Ovary (tissue), 9 donors: Measurements from ENCODE around the gene SDF4. TPM values are rescaled to one million over a fixed set of nuclear protein-coding genes. Genes with fewer than 3 reads are reported as not detected.

Experiments used
- DNase-seq, 5 donors: peaks; one replicate each; pipeline ENCODE4 v3.0.0-alpha.2; 2019 to 2020
- H3K27ac ChIP-seq, 2 donors: fragments of 200-600 bp; one replicate each; pipeline versions ENCODE4 v1.5.1 to v1.8.0; 2019 to 2022
- H3K27me3 ChIP-seq: fragments of 200-600 bp; one replicate; pipeline ENCODE4 v1.8.0; 2022
- H3K36me3 ChIP-seq: fragments of 200-600 bp; sonication (generic); one replicate; pipeline ENCODE4 v1.5.1; 2019
- H3K4me1 ChIP-seq: one replicate; pipeline ENCODE4 v1.8.1; 2013; ENCODE audit warnings: mild to moderate bottlenecking, moderate library complexity; ENCODE audit not compliant: insufficient read depth
- H3K4me3 ChIP-seq: fragments of 200-600 bp; sonication (generic); one replicate; pipeline ENCODE4 v1.5.1; 2017
- H3K9me3 ChIP-seq, 2 donors: fragments of 200-600 bp in 1 of 2; sonication (generic) in 1 of 2; one replicate each; pipeline versions ENCODE4 v1.5.1 to v1.8.1; 2013 to 2019; ENCODE audit warnings: mild to moderate bottlenecking in 1 of 2, moderate library complexity in 1 of 2
- EP300 ChIP-seq: sonication (generic); formaldehyde crosslinking; IDR thresholded peaks from one replicate; pipeline ENCODE4 v1.6.1; 2017; ENCODE audit warnings: antibody characterized with exemption
- POLR2A ChIP-seq: fragments of 450-650 bp; IDR thresholded peaks from one replicate; pipeline ENCODE4 v1.6.1; 2017; ENCODE audit warnings: antibody characterized with exemption, mild to moderate bottlenecking, moderate library complexity
- WGBS, 3 donors: extraction: QIAGEN DNeasy Blood & Tissue Kit in 1 of 3; methylation state at CpG; one replicate each; pipeline versions ENCODE4 v1.1.5 to v1.1.7; 2013 to 2017; 5-methylcytosine and 5-hydroxymethylcytosine counted together
- intact Hi-C, 4 donors: fragments of 100-400 bp; cut with DNase I; formaldehyde crosslinking; loops; one replicate each; pipeline versions ENCODE4 v1.11.0 to v1.15.1; 2022 to 2023
- microRNA counts: library from miRNA; unstranded; fragments of <30 nt; microRNA quantifications from one replicate; lab custom pipeline; 2016
- microRNA-seq, 3 donors: library from miRNA; unstranded; fragments of <30 nt; microRNA quantifications; one replicate each; pipeline versions ENCODE4 to v1.2.0, GENCODE V29; 2019 to 2020
- polyA plus RNA-seq, 2 donors: library from polyadenylated mRNA; stranded (reverse); fragments of 200-250 nt in 1 of 2; fragments of 350-450 nt in 1 of 2; fragmentation: Illumina TruSeq in 1 of 2; extraction: RNeasy Lipid Tissue Mini Kit (QIAGEN cat#74804) in 1 of 2; gene quantifications; one replicate each; pipeline ENCODE4 v1.2.3, GENCODE V29; 2013 to 2014
- small RNA-seq: library from RNA; depleted of rRNA; stranded (forward); fragments of <200 nt; gene quantifications from one replicate; pipeline ENCODE3, GENCODE V24; 2016
- total RNA-seq, 7 donors: library from RNA; depleted of rRNA in 2 of 7; stranded (reverse); fragments of >200 nt in 2 of 7; fragmentation: NEBNext Ultra II Directional in 3 of 7; extraction: Animal tissue kit (Norgen Biotek cat#: 25700) in 3 of 7; gene quantifications; one replicate each; pipeline versions ENCODE4 v1.1.0 to v1.2.4, GENCODE V29; 2016 to 2023
- TF ChIP-seq, protein P1 (sequence below), 3 donors: fragments of 450-650 bp in 2 of 3; fragments of 200-600 bp in 1 of 3; IDR thresholded peaks; one replicate each; pipeline versions ENCODE4 v1.5.1 to v1.8.0; 2016 to 2022; ENCODE audit warnings: antibody characterized with exemption in 3 of 3, mild to moderate bottlenecking in 1 of 3
- donor health status: DM: no; HTN: no; CAD: no; lungs with moderate emphysema.
- donor health status: DM: no; HTN: no; CAD: no.
- donor health status: Bipolar disorder and iron deficiency.
- donor health status: DM: yes; HTN: yes; CAD: no.
- donor health status: DM: no; HTN: no; CAD: no.
- donor health status: DM: yes; HTN: yes; CAD: no.

The SDF4 gene
- total and polyA plus RNA-seq, 9 donors, result 32.5 to 145 (median 116) TPM

DNA sequence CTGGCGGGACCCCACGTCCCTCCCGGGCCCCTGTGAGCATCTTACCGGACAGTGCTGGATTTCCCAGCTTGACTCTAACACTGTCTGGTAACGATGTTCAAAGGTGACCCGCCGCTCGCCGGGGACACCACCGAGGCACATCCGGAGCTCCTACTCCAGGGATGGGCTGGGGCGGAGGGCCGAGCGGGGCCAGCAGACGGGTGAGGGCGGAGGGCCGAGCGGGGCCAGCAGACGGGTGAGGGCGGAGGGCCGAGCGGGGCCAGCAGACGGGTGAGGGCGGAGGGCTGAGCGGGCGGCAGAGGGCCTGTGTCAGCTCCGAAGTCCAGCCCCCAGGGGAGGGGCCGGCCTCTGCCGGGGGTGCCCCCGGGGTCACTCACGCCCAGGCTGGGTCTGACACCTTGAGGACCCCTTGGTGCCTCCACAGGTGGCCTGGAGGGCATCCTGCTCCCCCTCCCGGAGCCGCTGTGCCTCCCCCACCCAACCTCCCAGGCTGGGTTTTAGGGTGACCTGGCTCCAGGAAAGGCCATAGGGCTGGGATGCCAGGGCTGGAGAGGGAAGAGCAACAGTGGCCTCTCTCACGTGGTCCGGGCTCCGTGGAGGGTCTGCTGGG, 63.9 kb downstream of the SDF4 start:
- H3K4me3 ChIP-seq, result no peak overlapping the region
- TF ChIP-seq, protein P1, sequence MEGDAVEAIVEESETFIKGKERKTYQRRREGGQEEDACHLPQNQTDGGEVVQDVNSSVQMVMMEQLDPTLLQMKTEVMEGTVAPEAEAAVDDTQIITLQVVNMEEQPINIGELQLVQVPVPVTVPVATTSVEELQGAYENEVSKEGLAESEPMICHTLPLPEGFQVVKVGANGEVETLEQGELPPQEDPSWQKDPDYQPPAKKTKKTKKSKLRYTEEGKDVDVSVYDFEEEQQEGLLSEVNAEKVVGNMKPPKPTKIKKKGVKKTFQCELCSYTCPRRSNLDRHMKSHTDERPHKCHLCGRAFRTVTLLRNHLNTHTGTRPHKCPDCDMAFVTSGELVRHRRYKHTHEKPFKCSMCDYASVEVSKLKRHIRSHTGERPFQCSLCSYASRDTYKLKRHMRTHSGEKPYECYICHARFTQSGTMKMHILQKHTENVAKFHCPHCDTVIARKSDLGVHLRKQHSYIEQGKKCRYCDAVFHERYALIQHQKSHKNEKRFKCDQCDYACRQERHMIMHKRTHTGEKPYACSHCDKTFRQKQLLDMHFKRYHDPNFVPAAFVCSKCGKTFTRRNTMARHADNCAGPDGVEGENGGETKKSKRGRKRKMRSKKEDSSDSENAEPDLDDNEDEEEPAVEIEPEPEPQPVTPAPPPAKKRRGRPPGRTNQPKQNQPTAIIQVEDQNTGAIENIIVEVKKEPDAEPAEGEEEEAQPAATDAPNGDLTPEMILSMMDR (IDR thresholded peaks at IDR 0.05), result no peak
- TF ChIP-seq EP300 (no peak), POLR2A (no peak)
- H3K27ac ChIP-seq, result no peak overlapping the region
- H3K9me3 ChIP-seq, result no peaks in the 10 kb centered on the region
- 70 to 72% (median 72%) methylated on average over 36 of the region's 36 CpGs for WGBS, 3 donors
- H3K36me3 ChIP-seq, result no peaks in the 10 kb centered on the region
- H3K27me3 ChIP-seq, result no peaks in the 10 kb centered on the region
- intact Hi-C loops, result no loop called here
- no peak for DNase-seq
- H3K4me1 ChIP-seq, result no peaks in the 10 kb centered on the region

DNA sequence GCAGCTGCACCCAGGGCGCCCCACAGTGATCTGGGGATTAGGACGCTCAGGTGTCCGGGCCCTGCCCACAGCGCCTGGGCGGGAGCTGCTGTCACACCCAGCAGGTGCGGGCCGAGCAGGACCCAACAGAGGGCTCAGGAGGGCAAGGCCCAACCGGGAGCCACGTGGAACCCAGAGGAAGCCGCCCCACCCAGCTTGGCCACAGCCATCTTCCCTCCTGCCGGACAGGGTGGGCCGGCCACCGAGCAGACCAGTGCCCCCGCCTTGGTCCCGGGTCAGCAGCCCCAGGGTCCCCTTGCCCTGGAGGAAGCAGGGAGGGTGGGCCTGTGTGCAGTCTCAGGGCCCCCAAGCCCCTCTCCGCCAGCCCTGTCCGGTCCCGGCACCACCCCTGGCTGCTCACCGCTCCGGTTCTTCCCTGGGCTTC, 64.4 kb downstream of the SDF4 start:
- intact Hi-C loops, result no loop called here
- Histone ChIP-seq H3K27ac (no peak overlapping the region), H3K36me3 (no peaks in the 10 kb centered on the region), H3K4me1 (no peaks in the 10 kb centered on the region), H3K9me3 (no peaks in the 10 kb centered on the region), H3K27me3 (no peaks in the 10 kb centered on the region), H3K4me3 (no peak overlapping the region)
- DNase-seq, result no peak
- 62 to 72% (median 65%) methylated on average over 19 to 20 of the region's 20 CpGs for WGBS, 3 donors
- TF ChIP-seq, protein P1 (IDR thresholded peaks at IDR 0.05), result no peak
- TF ChIP-seq POLR2A (no peak), EP300 (no peak)

MicroRNAs encoded within 50 kb of the gene (microRNA counts, 767-probe panel; counts per million panel counts)
- microRNA hsa-miR-200a-3p (lab: Ali Mortazavi, UCI) (530 counts per million, percentile 78 among the panel's probes with 10 or more counts), microRNA hsa-miR-200b-3p (lab: Ali Mortazavi, UCI) (1,082 counts per million, percentile 79 among the panel's probes with 10 or more counts), microRNA hsa-miR-429 (lab: Ali Mortazavi, UCI) (530 counts per million, percentile 78 among the panel's probes with 10 or more counts)

Small RNAs within 50 kb of the gene (microRNA-seq; reads per million reads assigned to microRNA genes)
- gene MIR200A (1.1 to 80.3 (median 3.8) reads per million in 3 donors), gene MIR200B (7.1 to 332 (median 58.5) reads per million in 3 donors), gene MIR429 (1.4 to 47.3 (median 6.0) reads per million in 3 donors)

Small RNAs within 50 kb of the gene (small RNA-seq; reads per million reads assigned to genes)
- 0.45 reads per million for gene MIR200A
- 7.7 reads per million, percentile 83 among the genes with 10 or more reads in this experiment for gene MIR200B
- 0.30 reads per million for gene MIR429

Other genes starting within 250 kb of the SDF4 start
- under 1 TPM in 4 of 7 donors, not detected in 3; 0.07 to 0.32 (median 0.22) TPM for gene PERM1, start 249.9 kb downstream of the SDF4 start, total RNA-seq
- under 1 TPM in 1 of 2 donors, not detected in 1; 0.34 TPM for gene PERM1, start 249.9 kb downstream of the SDF4 start, polyA plus RNA-seq
- 10 to 100 TPM in 3 of 7 donors, 1 to 10 TPM in 4; 4.5 to 76.2 (median 6.1) TPM for gene HES4, start 231.9 kb downstream of the SDF4 start, total RNA-seq
- 1 to 10 TPM in 1 of 2 donors, not detected in 1; 8.4 TPM for gene HES4, start 231.9 kb downstream of the SDF4 start, polyA plus RNA-seq
- gene ISG15, start 218.5 kb downstream of the SDF4 start, total RNA-seq, result 10 to 100 TPM in 6 of 7 donors, 1 to 10 TPM in 1; 7.8 to 37.3 (median 11.4) TPM
- 10 to 100 TPM in 1 of 2 donors, not detected in 1; 83.5 TPM for gene ISG15, start 218.5 kb downstream of the SDF4 start, polyA plus RNA-seq
- 100 to 1,000 TPM in 1 of 7 donors, 10 to 100 TPM in 6; 10.0 to 138 (median 14.4) TPM for gene AGRN, start 211.9 kb downstream of the SDF4 start, total RNA-seq
- gene AGRN, start 211.9 kb downstream of the SDF4 start, polyA plus RNA-seq, result 10 to 100 TPM in 1 of 2 donors, 1 to 10 TPM in 1; 2.7 to 13.6 TPM
- gene RNF223, start 157.7 kb downstream of the SDF4 start, total RNA-seq, result under 1 TPM in 2 of 7 donors, not detected in 5; 0.36 to 0.92 TPM
- gene RNF223, start 157.7 kb downstream of the SDF4 start, polyA plus RNA-seq, result not detected
- 10 to 100 TPM in 4 of 7 donors, 1 to 10 TPM in 3; 5.3 to 22.1 (median 10.7) TPM for gene C1orf159, start 115.9 kb downstream of the SDF4 start, total RNA-seq
- 1 to 10 TPM in 1 of 2 donors, under 1 TPM in 1; 0.28 to 8.5 TPM for gene C1orf159, start 115.9 kb downstream of the SDF4 start, polyA plus RNA-seq
- gene TTLL10, start 58.1 kb downstream of the SDF4 start, total RNA-seq, result 1 to 10 TPM in 3 of 7 donors, under 1 TPM in 2, not detected in 2; 0.60 to 7.0 (median 1.1) TPM
- gene TTLL10, start 58.1 kb downstream of the SDF4 start, polyA plus RNA-seq, result not detected
- 1 to 10 TPM in 1 of 7 donors, under 1 TPM in 2, not detected in 4; 0.23 to 1.4 (median 0.41) TPM for gene TNFRSF18, start 25.4 kb downstream of the SDF4 start, total RNA-seq
- under 1 TPM in 1 of 2 donors, not detected in 1; 0.10 TPM for gene TNFRSF18, start 25.4 kb downstream of the SDF4 start, polyA plus RNA-seq
- 1 to 10 TPM in 3 of 7 donors, under 1 TPM in 4; 0.37 to 1.8 (median 0.71) TPM for gene TNFRSF4, start 17.8 kb downstream of the SDF4 start, total RNA-seq
- 1 to 10 TPM in 1 of 2 donors, not detected in 1; 2.5 TPM for gene TNFRSF4, start 17.8 kb downstream of the SDF4 start, polyA plus RNA-seq
- gene B3GALT6, start 236 bp upstream of the SDF4 start, total RNA-seq, result 10 to 100 TPM; 13.0 to 21.9 (median 18.0) TPM
- 1 to 10 TPM; 7.0 to 9.4 TPM for gene B3GALT6, start 236 bp upstream of the SDF4 start, polyA plus RNA-seq
- 1 to 10 TPM in 5 of 7 donors, under 1 TPM in 2; 0.92 to 4.8 (median 1.5) TPM for gene C1QTNF12, start 14.7 kb upstream of the SDF4 start, total RNA-seq
- gene C1QTNF12, start 14.7 kb upstream of the SDF4 start, polyA plus RNA-seq, result 1 to 10 TPM in 1 of 2 donors, not detected in 1; 1.2 TPM
- 10 to 100 TPM; 35.8 to 55.6 (median 49.3) TPM for gene UBE2J2, start 41.9 kb upstream of the SDF4 start, total RNA-seq
- 10 to 100 TPM; 36.0 to 40.4 TPM for gene UBE2J2, start 41.9 kb upstream of the SDF4 start, polyA plus RNA-seq
- 10 to 100 TPM in 1 of 7 donors, 1 to 10 TPM in 6; 6.3 to 10.2 (median 9.1) TPM for gene SCNN1D, start 48.4 kb upstream of the SDF4 start, total RNA-seq
- gene SCNN1D, start 48.4 kb upstream of the SDF4 start, polyA plus RNA-seq, result 1 to 10 TPM in 1 of 2 donors, under 1 TPM in 1; 0.27 to 7.9 TPM
- gene ACAP3, start 75.9 kb upstream of the SDF4 start, total RNA-seq, result 10 to 100 TPM; 23.1 to 62.4 (median 46.4) TPM
- 10 to 100 TPM in 1 of 2 donors, 1 to 10 TPM in 1; 3.5 to 33.4 TPM for gene ACAP3, start 75.9 kb upstream of the SDF4 start, polyA plus RNA-seq
- 10 to 100 TPM; 12.5 to 27.6 (median 21.7) TPM for gene PUSL1, start 76.6 kb upstream of the SDF4 start, total RNA-seq
- 10 to 100 TPM in 1 of 2 donors, under 1 TPM in 1; 0.18 to 14.7 TPM for gene PUSL1, start 76.6 kb upstream of the SDF4 start, polyA plus RNA-seq
- 100 to 1,000 TPM; 102 to 135 (median 109) TPM for gene INTS11, start 92.7 kb upstream of the SDF4 start, total RNA-seq
- 100 to 1,000 TPM in 1 of 2 donors, 10 to 100 TPM in 1; 72.6 to 119 TPM for gene INTS11, start 92.7 kb upstream of the SDF4 start, polyA plus RNA-seq
- gene CPTP, start 92.8 kb upstream of the SDF4 start, total RNA-seq, result 10 to 100 TPM; 13.8 to 21.0 (median 14.8) TPM
- gene CPTP, start 92.8 kb upstream of the SDF4 start, polyA plus RNA-seq, result 10 to 100 TPM in 1 of 2 donors, 1 to 10 TPM in 1; 2.4 to 18.3 TPM
- under 1 TPM in 6 of 7 donors, not detected in 1; 0.07 to 0.40 (median 0.23) TPM for gene TAS1R3, start 99.3 kb upstream of the SDF4 start, total RNA-seq
- under 1 TPM in 1 of 2 donors, not detected in 1; 0.24 TPM for gene TAS1R3, start 99.3 kb upstream of the SDF4 start, polyA plus RNA-seq
- 10 to 100 TPM; 38.0 to 85.2 (median 64.9) TPM for gene DVL1, start 117.4 kb upstream of the SDF4 start, total RNA-seq
- 10 to 100 TPM in 1 of 2 donors, 1 to 10 TPM in 1; 2.1 to 51.2 TPM for gene DVL1, start 117.4 kb upstream of the SDF4 start, polyA plus RNA-seq
- gene MXRA8, start 126.6 kb upstream of the SDF4 start, total RNA-seq, result 100 to 1,000 TPM in 5 of 7 donors, 10 to 100 TPM in 2; 63.8 to 206 (median 131) TPM
- 100 to 1,000 TPM in 1 of 2 donors, 10 to 100 TPM in 1; 40.3 to 193 TPM for gene MXRA8, start 126.6 kb upstream of the SDF4 start, polyA plus RNA-seq
- 10 to 100 TPM; 63.7 to 94.0 (median 73.2) TPM for gene AURKAIP1, start 143.2 kb upstream of the SDF4 start, total RNA-seq
- 10 to 100 TPM in 1 of 2 donors, 1 to 10 TPM in 1; 6.0 to 81.3 TPM for gene AURKAIP1, start 143.2 kb upstream of the SDF4 start, polyA plus RNA-seq
- gene CCNL2, start 167.3 kb upstream of the SDF4 start, total RNA-seq, result 100 to 1,000 TPM; 159 to 245 (median 196) TPM
- gene CCNL2, start 167.3 kb upstream of the SDF4 start, polyA plus RNA-seq, result 100 to 1,000 TPM in 1 of 2 donors, 10 to 100 TPM in 1; 71.1 to 217 TPM
- 100 to 1,000 TPM in 1 of 7 donors, 10 to 100 TPM in 6; 79.9 to 130 (median 93.1) TPM for gene MRPL20, start 175.3 kb upstream of the SDF4 start, total RNA-seq
- gene MRPL20, start 175.3 kb upstream of the SDF4 start, polyA plus RNA-seq, result 100 to 1,000 TPM; 113 to 120 TPM
- 10 to 100 TPM in 5 of 7 donors, 1 to 10 TPM in 2; 4.5 to 48.8 (median 16.4) TPM for gene ANKRD65, start 189.3 kb upstream of the SDF4 start, total RNA-seq
- gene ANKRD65, start 189.3 kb upstream of the SDF4 start, polyA plus RNA-seq, result 10 to 100 TPM in 1 of 2 donors, 1 to 10 TPM in 1; 5.0 to 13.3 TPM
- 10 to 100 TPM; 11.1 to 73.5 (median 44.9) TPM for gene VWA1, start 203.7 kb upstream of the SDF4 start, total RNA-seq
- gene VWA1, start 203.7 kb upstream of the SDF4 start, polyA plus RNA-seq, result 10 to 100 TPM in 1 of 2 donors, under 1 TPM in 1; 0.20 to 14.2 TPM
- 1 to 10 TPM in 6 of 7 donors, under 1 TPM in 1; 0.53 to 5.3 (median 3.6) TPM for gene ATAD3C, start 217.7 kb upstream of the SDF4 start, total RNA-seq
- gene ATAD3C, start 217.7 kb upstream of the SDF4 start, polyA plus RNA-seq, result 1 to 10 TPM in 1 of 2 donors, under 1 TPM in 1; 0.83 to 4.3 TPM
- gene ATAD3B, start 239.8 kb upstream of the SDF4 start, total RNA-seq, result 10 to 100 TPM; 13.1 to 26.5 (median 19.6) TPM
- 10 to 100 TPM in 1 of 2 donors, 1 to 10 TPM in 1; 1.0 to 15.0 TPM for gene ATAD3B, start 239.8 kb upstream of the SDF4 start, polyA plus RNA-seq